Left forelimb (tissue), 1 donor: ENCODE measurements around the gene KLRG1.

Experiments used
- DNase-seq: peaks from one replicate; pipeline ENCODE4 v3.0.0-alpha.2; 2018; ENCODE audit warnings: low spot score

Gene KLRG1

DNA sequence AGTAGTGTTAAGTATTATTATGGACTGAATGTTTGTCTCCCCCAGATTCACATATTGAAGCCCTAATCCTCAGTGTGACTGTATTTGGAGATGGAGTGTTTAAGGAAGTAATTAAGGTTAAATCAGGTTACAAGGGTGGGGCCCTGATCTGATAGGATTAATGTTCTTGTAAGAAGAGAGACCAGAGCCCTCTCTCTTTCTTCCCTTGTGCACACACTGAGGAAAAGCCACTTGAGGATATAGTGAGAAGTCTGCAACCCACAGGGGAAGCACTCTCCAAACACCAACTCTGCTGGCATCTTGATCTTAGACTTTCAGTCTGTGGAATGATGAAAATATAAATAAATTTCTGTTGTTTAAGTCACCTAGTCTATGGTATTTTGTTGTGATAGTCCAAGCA is 2.2 kb upstream of the KLRG1 start:
- DNase-seq: no peak

GRCh38 chr12:8987685-8988084 is 1.7 kb upstream of the KLRG1 start:
- DNase-seq: no peak

- DNase-seq: no peak
Measured at GRCh38 chr12:8991371-8992345, 2.3 kb downstream of the KLRG1 start.

DNA sequence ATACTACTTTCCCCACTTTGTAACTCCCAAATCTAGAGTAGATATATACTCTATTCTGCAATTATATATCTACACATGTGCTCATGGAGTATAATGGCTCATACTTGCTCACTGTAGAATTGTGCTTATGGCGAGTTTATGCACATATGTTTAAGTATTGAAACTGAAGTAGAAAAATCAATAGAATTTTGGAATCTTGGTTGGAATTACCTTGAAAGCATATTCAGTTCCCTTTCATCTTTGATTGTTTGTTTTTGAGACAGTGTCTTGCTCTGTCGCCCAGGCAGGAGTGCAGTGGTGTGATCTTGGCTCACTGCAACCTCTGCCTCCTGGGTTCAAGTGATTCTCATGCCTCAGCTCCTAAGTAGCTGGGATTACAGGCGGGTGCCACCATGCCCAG is 4.5 kb downstream of the KLRG1 start:
- no peak for DNase-seq

DNA sequence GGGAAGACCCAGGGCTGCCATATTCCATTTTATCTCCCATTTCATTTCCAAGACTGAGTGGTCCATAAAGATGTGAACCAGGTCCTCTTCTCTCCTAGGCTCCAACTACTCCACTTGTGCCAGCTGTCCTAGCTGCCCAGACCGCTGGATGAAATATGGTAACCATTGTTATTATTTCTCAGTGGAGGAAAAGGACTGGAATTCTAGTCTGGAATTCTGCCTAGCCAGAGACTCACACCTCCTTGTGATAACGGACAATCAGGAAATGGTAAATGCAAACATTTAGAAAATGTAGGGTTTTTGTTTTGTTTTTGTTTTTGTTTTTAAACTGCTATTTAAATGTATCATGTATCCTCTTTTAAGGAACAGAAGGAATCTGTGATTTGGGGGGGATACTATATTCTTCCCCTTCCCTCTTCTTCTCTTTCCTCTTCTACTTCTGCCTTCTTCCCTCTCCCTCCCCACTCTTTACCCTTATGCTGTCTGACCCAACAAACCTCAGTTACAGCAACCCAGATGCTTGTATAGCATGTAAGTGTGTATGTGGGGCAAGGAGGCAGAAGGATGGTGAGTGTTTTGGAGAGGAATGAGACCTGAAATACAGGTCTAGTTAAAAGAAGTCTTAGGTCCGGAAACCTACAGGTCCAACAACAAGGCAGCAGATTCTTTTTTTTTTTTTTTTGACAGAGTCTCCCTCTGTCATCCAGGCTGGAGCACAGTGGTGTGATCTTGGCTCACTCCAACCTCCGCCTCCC is 5.9 kb downstream of the KLRG1 start:
- DNase-seq: no peak

- DNase-seq: no peak
Measured at GRCh38 chr12:8996682-8997405, 7.5 kb downstream of the KLRG1 start.

DNA sequence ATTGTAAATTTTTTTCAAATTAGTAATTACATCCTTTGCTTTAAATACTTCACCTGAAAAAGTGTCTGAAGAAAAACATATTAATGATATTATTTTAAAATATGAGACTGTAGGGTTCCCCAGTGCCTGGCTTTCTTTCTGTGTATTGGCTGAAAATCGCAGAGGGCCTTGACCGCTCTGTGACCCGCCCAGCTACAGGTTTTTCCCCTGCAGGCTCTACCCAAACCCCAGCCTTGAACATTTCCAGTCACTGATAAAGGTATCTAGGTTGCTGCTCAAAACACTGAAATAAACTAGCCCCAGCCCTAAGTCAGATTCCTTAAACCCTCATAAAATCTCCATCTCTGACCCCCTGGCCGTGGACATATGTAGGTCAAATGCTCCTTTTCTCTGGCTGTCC is 11.9 kb downstream of the KLRG1 start:
- no peak for DNase-seq

GRCh38 chr12:9002335-9002734 is 13.0 kb downstream of the KLRG1 start:
- DNase-seq: no peak

DNA sequence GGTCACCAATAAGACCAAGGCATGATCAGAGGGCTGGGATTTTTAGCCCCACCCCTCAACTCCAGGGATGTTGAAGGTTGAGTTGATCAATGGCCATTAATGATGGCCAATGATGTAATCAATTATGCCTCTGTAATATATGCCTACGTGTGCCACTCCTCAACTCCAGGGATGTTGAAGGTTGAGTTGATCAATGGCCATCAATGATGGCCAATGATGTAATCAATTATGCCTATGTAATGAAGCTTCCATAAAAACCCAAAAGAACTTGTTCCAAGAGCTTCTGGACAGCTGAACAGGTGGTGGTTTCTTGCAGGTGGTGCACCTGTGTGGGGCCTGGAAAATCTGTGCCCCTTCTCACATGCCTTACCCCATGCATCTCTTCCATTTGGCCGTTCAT is 33.2 kb downstream of the KLRG1 start:
- DNase-seq: no peak

- DNase-seq: no peak
Measured at GRCh38 chr12:9024512-9024911, 35.2 kb downstream of the KLRG1 start.

DNA sequence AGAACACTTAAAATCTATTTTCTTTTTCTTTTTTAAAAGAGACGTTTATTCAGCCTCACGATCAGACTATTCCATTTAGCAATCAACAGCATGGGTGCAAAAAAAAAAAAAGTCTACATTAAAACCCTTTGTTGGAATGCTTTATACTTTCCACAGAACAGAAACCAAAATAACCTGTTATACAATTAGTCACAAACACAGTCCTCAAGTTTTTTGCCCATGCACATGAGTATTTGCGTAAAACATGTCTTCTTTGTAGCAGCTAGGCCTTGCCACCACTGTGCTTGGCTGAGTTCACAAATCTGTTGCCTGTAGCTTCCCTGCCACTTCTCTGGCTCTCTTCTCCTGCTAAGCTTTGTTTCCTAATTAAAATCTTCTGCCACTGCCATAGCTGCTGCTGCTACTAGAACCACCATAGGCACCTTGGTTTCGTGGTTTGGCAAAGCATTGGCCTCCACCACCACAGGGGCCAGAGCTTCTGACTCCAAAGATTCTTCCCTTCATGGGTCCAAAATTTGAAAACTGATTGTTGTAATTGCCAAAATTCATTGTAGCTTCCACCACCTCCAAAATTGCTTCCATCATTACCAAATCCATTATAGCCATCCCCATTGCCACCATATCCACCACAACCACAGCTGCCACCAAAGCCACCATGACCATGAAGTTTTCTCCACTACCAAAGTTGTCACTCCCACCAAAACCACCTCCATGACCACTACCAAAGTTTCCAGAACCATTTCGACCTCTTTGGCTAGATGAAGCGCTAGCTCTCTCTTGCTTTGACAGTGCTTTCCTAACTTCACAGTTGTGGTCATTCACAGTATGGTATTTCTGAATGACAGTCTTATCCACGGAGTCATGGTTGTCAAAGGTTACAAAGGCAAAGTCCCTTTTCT is 38.1 kb downstream of the KLRG1 start:
- no peak for DNase-seq

DNA sequence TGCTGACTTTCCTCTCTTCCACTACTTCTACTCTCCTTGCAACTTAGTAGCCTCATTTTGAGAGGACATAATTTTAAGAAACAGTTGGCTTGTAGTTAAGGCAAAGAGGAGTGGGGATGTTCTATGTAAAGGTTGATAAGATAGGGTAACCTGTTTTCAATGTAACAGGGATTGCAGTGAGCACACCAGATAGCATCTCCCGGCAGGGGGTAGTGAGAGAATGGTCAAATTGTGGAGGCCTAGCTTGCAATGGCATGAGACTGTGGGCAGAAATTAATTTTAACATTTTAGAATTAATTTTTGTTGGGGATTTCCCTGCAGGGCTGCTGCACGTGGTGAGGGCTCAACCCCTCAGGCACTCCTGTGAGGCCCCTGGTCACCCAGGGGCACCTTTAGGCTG is 41.4 kb downstream of the KLRG1 start:
- no peak for DNase-seq

DNA sequence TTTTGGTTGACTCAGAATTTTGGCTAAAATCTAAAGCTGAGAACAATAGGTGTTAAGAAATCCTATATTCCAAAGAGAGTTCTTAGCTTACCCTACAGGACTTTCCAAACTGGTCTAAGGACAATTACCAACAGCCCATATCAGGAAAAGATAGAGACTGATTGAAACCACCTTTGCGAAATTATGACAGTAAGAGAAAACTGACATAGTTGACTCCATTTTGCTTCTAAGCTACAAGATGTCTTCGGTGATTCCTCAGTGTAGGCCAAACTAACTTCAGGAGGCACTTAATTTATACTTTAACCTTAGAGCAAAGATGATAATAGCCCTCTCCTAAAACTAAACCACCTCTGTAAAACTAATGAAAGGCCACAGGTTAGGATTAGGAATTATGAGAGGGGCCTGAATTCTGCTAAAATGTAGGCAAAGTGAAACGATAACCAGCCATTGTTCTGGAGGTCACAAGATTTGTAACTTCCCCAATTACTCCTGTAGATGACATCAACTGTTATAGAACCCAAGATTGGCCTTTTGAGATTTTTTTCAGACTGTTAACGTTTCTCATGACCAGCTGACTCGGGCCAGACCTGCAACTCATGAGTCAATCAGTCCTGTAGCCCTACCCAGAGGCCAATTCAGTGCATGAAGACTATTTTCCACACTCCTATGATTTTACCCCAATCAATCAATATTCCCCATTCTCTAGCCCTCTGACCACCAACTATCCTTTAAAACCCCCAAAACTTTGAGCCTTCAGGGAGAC is 43.0 kb downstream of the KLRG1 start:
- no peak for DNase-seq

DNA sequence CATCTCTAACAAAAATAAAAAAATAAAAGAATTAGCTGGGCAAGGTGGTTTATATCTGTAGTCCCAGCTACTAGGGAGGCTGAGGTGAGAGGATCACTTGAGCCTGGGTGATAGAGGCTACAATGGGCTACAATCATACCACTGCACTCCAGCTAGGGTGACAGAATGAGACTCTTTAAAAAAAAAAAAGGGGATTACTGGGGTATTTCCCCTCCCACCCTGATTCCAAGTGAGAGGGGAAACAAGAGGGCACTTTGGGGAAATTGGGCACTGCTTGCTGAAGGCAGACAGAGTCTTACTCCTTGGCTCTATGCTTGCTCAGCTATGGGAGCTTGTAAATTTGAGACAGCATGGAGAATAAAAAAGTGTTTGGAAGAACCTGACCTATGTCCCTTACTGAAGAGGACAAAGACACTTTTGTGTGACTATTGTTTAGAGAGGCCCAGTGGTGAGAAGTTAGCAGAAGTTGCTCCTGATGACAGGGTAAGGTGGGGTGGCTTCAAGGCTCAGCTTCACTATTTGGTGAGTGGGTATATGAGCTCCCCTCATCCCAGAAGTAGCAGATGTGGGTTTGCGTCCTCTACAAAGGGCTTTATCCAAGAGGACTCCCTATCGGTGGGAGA is 44.0 kb downstream of the KLRG1 start:
- no peak for DNase-seq

DNA sequence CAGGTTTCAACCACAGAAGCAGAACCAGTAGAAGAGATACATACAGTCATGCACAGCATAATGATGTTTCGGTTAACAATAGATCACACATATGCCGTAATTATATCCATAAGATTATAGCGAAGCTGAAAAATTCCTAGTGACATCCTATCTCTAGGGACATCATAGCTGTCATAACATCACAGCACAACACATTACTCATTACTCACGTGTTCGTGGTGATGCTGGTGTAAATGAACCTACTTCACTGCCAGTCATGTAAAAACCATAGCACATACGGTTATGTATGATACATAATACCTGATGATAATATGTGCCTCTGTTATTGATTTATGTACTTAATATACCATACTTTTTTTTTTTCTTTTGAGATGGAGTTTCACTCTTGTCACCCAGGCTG is 44.7 kb downstream of the KLRG1 start:
- DNase-seq: no peak

DNA sequence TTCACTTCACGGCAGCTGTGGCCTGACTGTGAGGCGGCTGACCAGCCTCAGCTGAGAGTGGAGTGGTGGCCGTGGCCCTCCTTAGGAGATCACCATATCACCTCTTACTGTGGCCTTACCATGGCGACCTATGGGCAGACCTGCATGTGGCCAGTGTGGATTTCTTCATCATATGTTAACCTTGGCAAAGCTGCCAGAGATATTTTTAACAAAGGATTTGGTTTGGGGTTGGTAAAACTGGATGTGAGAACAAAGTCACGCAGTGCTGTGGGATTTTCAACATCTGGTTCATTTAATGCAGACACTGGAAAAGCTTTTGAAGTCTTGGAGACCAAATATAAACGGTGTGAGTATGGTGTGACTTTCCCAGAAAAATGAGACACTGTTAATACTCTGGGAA is 46.9 kb downstream of the KLRG1 start:
- no peak for DNase-seq

GRCh38 chr12:9037431-9037830 is 48.1 kb downstream of the KLRG1 start:
- DNase-seq: no peak

- DNase-seq: no peak
Measured at GRCh38 chr12:9039397-9039977, 50.1 kb downstream of the KLRG1 start.

DNA sequence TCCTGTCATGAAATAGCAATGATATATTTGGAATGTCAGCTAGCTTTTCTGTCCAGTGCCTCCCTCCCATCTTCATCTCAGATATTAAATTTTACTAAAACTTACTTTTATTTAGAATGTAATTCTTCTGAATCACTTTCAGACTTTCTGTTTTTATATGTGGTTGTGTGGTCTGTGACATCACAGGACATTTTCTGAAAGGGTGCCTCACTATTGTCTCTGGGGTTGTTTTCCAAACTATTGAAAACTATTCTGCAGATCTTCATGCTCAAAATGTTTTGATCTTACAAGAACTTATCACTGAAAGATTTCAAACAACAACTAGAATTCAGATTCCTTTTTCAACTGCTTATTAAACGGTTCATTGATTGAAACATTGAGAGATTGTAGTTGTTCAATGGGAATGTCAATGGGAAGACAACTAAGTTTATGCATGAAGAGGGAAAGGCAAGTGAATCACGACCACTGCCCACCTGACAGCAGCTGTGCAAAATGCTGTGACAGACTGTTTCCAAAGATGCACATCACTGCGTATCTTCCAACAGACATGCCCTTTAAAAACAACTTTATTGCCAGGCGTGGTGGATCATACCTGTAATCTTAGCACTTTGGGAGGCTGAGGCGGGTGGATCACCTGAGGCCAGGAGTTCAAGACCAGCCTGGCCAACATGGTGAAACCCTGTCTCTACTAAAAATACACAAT is 51.3 kb downstream of the KLRG1 start:
- DNase-seq: no peak
